ENCODE results near the gene SAMD13.

DNA sequence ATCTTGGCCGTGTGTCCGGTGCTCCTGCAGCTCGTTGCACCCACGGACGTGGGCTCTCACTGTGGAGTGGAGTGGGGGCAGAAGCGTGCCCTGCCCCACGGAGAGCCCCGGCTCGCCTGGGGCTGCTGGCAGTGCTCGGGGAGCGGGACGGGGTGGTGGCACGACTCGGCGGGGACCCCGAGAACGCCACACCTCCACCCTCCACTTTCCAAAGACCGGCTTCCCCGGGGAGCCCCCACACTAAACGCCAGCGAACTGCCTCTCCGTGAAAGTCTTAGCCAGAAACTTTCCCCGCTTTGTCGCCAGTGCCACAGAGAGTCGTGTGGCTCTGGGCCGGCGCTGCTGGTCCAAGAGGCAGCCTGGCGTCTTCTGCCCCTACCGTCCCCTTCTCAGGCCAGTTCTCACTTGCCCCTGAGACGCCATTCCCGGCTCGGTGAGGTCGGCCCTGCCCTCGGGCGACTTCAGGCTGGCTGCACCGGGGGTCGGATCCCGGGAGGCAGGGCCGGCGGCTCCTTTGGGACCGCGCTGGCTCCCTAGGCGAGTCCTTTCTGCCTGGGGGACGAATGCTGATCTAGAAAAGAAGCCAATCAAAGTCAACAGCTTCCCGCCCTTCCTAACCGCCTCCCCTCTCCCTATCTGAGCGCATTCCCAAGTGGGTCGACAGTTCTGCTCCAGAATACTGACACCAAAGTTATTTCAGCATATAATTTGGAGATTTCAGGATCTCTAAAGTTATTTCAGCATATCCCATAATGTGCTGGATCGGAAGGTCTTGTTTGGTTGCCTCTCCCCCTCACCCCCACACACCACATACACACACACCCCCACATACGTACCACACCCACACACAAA lies 2.6 kb upstream of the SAMD13 start:
- TF ChIP-seq, protein P1, sequence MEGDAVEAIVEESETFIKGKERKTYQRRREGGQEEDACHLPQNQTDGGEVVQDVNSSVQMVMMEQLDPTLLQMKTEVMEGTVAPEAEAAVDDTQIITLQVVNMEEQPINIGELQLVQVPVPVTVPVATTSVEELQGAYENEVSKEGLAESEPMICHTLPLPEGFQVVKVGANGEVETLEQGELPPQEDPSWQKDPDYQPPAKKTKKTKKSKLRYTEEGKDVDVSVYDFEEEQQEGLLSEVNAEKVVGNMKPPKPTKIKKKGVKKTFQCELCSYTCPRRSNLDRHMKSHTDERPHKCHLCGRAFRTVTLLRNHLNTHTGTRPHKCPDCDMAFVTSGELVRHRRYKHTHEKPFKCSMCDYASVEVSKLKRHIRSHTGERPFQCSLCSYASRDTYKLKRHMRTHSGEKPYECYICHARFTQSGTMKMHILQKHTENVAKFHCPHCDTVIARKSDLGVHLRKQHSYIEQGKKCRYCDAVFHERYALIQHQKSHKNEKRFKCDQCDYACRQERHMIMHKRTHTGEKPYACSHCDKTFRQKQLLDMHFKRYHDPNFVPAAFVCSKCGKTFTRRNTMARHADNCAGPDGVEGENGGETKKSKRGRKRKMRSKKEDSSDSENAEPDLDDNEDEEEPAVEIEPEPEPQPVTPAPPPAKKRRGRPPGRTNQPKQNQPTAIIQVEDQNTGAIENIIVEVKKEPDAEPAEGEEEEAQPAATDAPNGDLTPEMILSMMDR (IDR thresholded peaks at IDR 0.05), result no peak
- TF ChIP-seq POLR2A (IDR thresholded peaks at IDR 0.05), result no peak

Data from right lobe of liver (tissue), 4 donors.